Transverse colon (tissue), 3 donors: ENCODE results near the gene RAI14.

Source experiments
- CTCF ChIP-seq, 5 experiments: fragments of 200-600 bp in 3 of 5; fragments of 450-650 bp in 2 of 5; sonication (generic) in 3 of 5; IDR thresholded peaks; 1 replicate in 2 of 5; 2 replicates in 3 of 5; pipeline ENCODE4 v1.5.1; 2016 to 2017; ENCODE audit warnings: antibody characterized with exemption in 5 of 5, inconsistent platforms in 3 of 5, mild to moderate bottlenecking in 2 of 5, moderate library complexity in 1 of 5
- EP300 ChIP-seq: sonication (generic); formaldehyde crosslinking; IDR thresholded peaks from one replicate; pipeline ENCODE4 v1.6.1; 2017; ENCODE audit warnings: antibody characterized with exemption, low read depth
- POLR2A ChIP-seq: fragments of 450-650 bp; IDR thresholded peaks from one replicate; pipeline ENCODE4 v1.6.1; 2016; ENCODE audit warnings: antibody characterized with exemption, mild to moderate bottlenecking, moderate library complexity

DNA sequence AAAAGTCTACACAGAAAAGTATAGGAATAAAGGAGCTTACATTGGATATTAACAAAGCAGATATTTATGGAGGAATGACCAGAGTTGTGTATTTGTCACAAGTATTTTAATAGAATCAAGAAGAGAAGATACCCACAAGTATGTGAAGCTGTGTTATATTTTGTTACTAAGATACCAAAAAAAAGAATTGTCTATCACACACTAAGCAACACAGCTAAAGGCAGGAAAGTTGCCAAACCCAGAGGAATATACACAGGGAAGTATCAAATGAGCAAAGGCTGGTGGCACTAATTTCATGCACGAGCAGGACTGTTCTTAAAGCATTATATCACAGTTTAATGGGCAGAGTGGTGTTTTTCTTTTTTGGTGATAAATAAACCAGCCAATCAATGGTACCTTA lies 30.9 kb upstream of the RAI14 start:
- no peak for TF ChIP-seq CTCF (IDR thresholded peaks at IDR 0.05)
- TF ChIP-seq EP300 = no peak
- no peak for TF ChIP-seq POLR2A
